Gastrocnemius medialis (tissue), 4 donors: ENCODE measurements around the gene SENP8. TPM values are rescaled to one million over a fixed set of nuclear protein-coding genes. Genes with fewer than 3 reads are reported as not detected.

Experiments used
- ATAC-seq, 2 donors: fragments of 150-250 bp; one replicate each; pipeline ENCODE4 v1.9.1; 2016
- DNase-seq, 2 donors: peaks; one replicate each; pipeline ENCODE4 v3.0.0-alpha.2; 2019
- H3K27ac ChIP-seq, 4 donors: fragments of 200-600 bp; sonication (generic); 1 replicate in 1 of 4; 2 replicates in 3 of 4; pipeline ENCODE4 v1.5.1; 2016 to 2018; ENCODE audit warnings: mild to moderate bottlenecking in 2 of 4, moderate library complexity in 1 of 4
- H3K27me3 ChIP-seq, 3 donors: fragments of 200-600 bp; sonication (generic) in 2 of 3; 1 replicate in 1 of 3; 2 replicates in 2 of 3; pipeline versions ENCODE4 v1.5.1 to v1.6.0; 2016 to 2019; ENCODE audit warnings: mild to moderate bottlenecking in 1 of 3, moderate library complexity in 1 of 3
- H3K36me3 ChIP-seq, 2 donors: fragments of 200-600 bp; sonication (generic) in 1 of 2; one replicate each; pipeline ENCODE4 v1.5.1; 2017 to 2018
- H3K4me1 ChIP-seq, 2 donors: fragments of 200-600 bp; sonication (generic) in 1 of 2; one replicate each; pipeline ENCODE4 v1.5.1; 2016 to 2017; ENCODE audit warnings: mild to moderate bottlenecking in 2 of 2
- H3K4me3 ChIP-seq, 4 donors: fragments of 200-600 bp; sonication (generic) in 3 of 4; 1 replicate in 1 of 4; 2 replicates in 3 of 4; pipeline ENCODE4 v1.5.1; 2016 to 2019; ENCODE audit warnings: mild to moderate bottlenecking in 2 of 4
- H3K9me3 ChIP-seq, 3 donors: fragments of 200-600 bp; sonication (generic) in 2 of 3; 1 replicate in 1 of 3; 2 replicates in 2 of 3; pipeline ENCODE4 v1.5.1; 2016 to 2019
- POLR2A ChIP-seq, 2 donors: fragments of 450-650 bp; IDR thresholded peaks; one replicate each; pipeline ENCODE4 v1.6.1; 2017; ENCODE audit warnings: antibody characterized with exemption in 2 of 2, mild to moderate bottlenecking in 2 of 2, moderate library complexity in 2 of 2
- in situ Hi-C, 4 donors: fragments of 200-750 bp; cut with MboI; loops; one replicate each; pipeline versions ENCODE4 v1.15.0 to v1.8.0; 2017; ENCODE audit warnings: low sequenced_read_pairs in 4 of 4
- intact Hi-C: fragments of 100-400 bp; cut with DNase I; formaldehyde crosslinking; loops from one replicate; pipeline ENCODE4 v1.15.1; 2023; ENCODE audit warnings: low total_unique reads
- total RNA-seq, 4 donors: library from RNA; depleted of rRNA; stranded (reverse); fragments of >200 nt; gene quantifications; one replicate each; pipeline versions ENCODE4 v1.1.0 to v1.2.3, GENCODE V29; 2016
- TF ChIP-seq, protein P1 (sequence below), 5 experiments: fragments of 450-650 bp in 3 of 5; fragments of 200-600 bp in 2 of 5; sonication (generic) in 2 of 5; IDR thresholded peaks in 4 of 5; conservative IDR thresholded peaks in 1 of 5; 1 replicate in 4 of 5; 2 replicates in 1 of 5; pipeline ENCODE4 v1.5.1; 2016 to 2019; ENCODE audit warnings: antibody characterized with exemption in 5 of 5, mild to moderate bottlenecking in 3 of 5, moderate library complexity in 3 of 5

The SENP8 gene
- total RNA-seq, 4 donors from 2014 or later: 1.0 to 3.6 (median 2.7) TPM

- no peak overlapping the region for H3K4me3 ChIP-seq
- ATAC-seq (no peak), DNase-seq (no peak)
- H3K4me1 ChIP-seq: peaks cover 0 to 14% of the 10 kb centered on the region in 2 donors
- H3K36me3 ChIP-seq: no peaks in the 10 kb centered on the region
- intact Hi-C loops: no loop called here
- in situ Hi-C loops: no loop called here
- H3K27ac ChIP-seq: no peak overlapping the region
- no peaks in the 10 kb centered on the region for H3K9me3 ChIP-seq
- TF ChIP-seq, protein P1, sequence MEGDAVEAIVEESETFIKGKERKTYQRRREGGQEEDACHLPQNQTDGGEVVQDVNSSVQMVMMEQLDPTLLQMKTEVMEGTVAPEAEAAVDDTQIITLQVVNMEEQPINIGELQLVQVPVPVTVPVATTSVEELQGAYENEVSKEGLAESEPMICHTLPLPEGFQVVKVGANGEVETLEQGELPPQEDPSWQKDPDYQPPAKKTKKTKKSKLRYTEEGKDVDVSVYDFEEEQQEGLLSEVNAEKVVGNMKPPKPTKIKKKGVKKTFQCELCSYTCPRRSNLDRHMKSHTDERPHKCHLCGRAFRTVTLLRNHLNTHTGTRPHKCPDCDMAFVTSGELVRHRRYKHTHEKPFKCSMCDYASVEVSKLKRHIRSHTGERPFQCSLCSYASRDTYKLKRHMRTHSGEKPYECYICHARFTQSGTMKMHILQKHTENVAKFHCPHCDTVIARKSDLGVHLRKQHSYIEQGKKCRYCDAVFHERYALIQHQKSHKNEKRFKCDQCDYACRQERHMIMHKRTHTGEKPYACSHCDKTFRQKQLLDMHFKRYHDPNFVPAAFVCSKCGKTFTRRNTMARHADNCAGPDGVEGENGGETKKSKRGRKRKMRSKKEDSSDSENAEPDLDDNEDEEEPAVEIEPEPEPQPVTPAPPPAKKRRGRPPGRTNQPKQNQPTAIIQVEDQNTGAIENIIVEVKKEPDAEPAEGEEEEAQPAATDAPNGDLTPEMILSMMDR (IDR thresholded peaks at IDR 0.05 in 4 of 5, conservative IDR thresholded peaks at IDR 0.05 in 1 of 5): no peak
- no peaks in the 10 kb centered on the region for H3K27me3 ChIP-seq
Measured at GRCh38 chr15:72135719-72136118, 17.5 kb downstream of the SENP8 start.

DNA sequence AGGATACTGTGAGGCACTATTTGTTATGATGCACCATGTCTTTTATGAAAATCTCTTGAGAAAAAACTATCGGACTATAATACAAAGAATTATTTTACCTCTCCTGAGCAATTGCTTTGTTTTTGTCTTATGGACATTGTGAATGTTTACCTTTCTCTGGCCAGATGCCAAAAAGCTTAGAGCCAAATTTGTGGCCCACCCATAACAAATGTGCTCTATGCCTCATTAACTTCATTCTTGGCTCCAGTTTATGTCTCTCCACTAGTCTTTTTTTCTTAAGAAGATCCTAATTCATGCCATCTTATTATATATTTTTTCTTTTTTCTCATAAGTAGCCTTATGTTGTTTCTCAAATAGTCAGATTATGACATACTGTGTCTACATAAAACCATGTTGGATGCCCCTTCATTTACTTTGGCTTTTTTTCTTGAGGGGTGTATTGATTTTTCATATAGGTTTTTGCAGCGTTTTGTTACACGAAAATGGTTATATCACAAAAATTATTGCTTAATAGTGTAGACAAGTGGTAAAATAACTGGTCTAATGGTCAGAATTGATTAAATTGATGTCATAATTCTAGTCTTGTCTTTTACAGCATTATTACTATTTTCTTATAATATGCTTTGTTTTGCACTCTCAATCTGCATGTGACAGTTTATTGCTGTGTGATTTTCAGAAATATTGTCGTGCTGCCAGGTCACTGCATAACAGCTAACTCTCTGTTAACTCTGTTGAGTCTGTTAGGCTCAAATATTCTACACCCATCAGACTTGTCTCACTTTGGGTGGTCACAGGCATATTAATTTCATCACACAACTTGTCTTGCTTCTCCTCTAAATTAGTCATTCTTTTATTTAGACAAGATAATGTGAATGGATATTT lies 18.2 kb downstream of the SENP8 start:
- no peaks in the 10 kb centered on the region for H3K27me3 ChIP-seq
- DNase-seq (no peak), ATAC-seq (no peak)
- H3K27ac ChIP-seq: no peak overlapping the region
- TF ChIP-seq POLR2A (IDR thresholded peaks at IDR 0.05): no peak
- TF ChIP-seq, protein P1 (IDR thresholded peaks at IDR 0.05 in 4 of 5, conservative IDR thresholded peaks at IDR 0.05 in 1 of 5): no peak
- no peaks in the 10 kb centered on the region for H3K9me3 ChIP-seq
- in situ Hi-C loops (no loop called here), intact Hi-C loops (no loop called here)
- H3K4me1 ChIP-seq: peaks cover 2 to 21% of the 10 kb centered on the region in 2 donors
- H3K4me3 ChIP-seq: no peak overlapping the region
- H3K36me3 ChIP-seq: no peaks in the 10 kb centered on the region

DNA sequence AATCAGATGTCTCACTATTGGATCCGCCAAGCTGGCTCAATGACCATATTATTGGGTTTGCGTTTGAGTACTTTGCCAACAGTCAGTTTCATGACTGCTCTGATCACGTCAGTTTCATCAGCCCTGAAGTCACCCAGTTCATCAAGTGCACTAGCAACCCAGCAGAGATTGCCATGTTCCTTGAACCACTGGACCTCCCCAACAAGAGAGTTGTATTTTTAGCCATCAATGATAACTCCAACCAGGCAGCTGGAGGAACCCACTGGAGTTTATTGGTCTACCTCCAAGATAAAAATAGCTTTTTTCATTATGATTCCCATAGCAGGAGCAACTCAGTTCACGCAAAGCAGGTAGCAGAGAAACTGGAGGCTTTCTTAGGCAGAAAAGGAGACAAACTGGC lies 21.5 kb downstream of the SENP8 start:
- DNase-seq: no peak
- peak overlapping the region in 2 of 4 donors; percentile 13 to 51 for H3K27ac ChIP-seq
- ATAC-seq: peak in 1 of 2 donors; percentile 27

DNA sequence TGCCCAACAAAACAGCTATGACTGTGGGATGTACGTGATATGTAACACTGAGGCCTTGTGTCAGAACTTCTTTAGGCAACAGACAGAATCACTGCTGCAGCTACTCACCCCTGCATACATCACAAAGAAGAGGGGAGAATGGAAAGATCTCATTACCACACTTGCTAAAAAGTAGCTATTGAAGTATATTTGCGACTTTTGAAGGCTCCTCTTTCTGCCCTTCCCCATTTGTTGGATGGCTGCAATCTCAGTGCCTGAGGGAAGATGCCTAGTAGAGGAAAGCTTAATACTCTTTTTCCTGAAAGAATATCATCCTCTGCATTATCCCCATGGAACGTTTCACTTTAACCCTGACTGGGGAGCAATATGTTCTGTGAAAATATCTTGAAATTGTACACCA lies 21.9 kb downstream of the SENP8 start:
- DNase-seq (no peak), ATAC-seq (no peak)
- in situ Hi-C loops: no loop called here
- H3K27me3 ChIP-seq: no peaks in the 10 kb centered on the region
- TF ChIP-seq, protein P1 (IDR thresholded peaks at IDR 0.05 in 4 of 5, conservative IDR thresholded peaks at IDR 0.05 in 1 of 5): no peak
- no peak for TF ChIP-seq POLR2A (IDR thresholded peaks at IDR 0.05)
- H3K9me3 ChIP-seq: no peaks in the 10 kb centered on the region
- intact Hi-C loops: no loop called here
- H3K4me1 ChIP-seq: peaks cover 8 to 25% of the 10 kb centered on the region in 2 donors
- H3K27ac ChIP-seq: peak overlapping the region in 2 of 4 donors; percentile 13 to 51
- no peak overlapping the region for H3K4me3 ChIP-seq
- H3K36me3 ChIP-seq: no peaks in the 10 kb centered on the region

More for the DNA sequence above, 21.5 kb downstream of the SENP8 start:
- intact Hi-C loops: no loop called here
- H3K27me3 ChIP-seq: no peaks in the 10 kb centered on the region
- no peak for TF ChIP-seq POLR2A (IDR thresholded peaks at IDR 0.05)
- TF ChIP-seq, protein P1 (IDR thresholded peaks at IDR 0.05 in 4 of 5, conservative IDR thresholded peaks at IDR 0.05 in 1 of 5): no peak
- in situ Hi-C loops: no loop called here
- H3K36me3 ChIP-seq: no peaks in the 10 kb centered on the region
- peaks cover 8 to 25% of the 10 kb centered on the region in 2 donors for H3K4me1 ChIP-seq
- no peak overlapping the region for H3K4me3 ChIP-seq
- no peaks in the 10 kb centered on the region for H3K9me3 ChIP-seq
